HepG2 (cell line): ENCODE results near the gene RHBDL1. TPM values are rescaled to one million over a fixed set of nuclear protein-coding genes. Genes with fewer than 3 reads are reported as not detected.

Source experiments
- CHD2 ChIP-seq: IDR thresholded peaks from 2 replicates; pipeline ENCODE4 v1.6.1; 2011; ENCODE audit warnings: low read depth, low read length, improper control_type of control experiment
- CREM ChIP-seq, 2 experiments: sonication (generic) in 1 of 2; formaldehyde crosslinking in 1 of 2; IDR thresholded peaks; 2 replicates each; pipeline versions ENCODE4 v1.4.0 to v1.6.1; 2016 to 2020; ENCODE audit warnings: antibody characterized with exemption in 1 of 2, mild to moderate bottlenecking in 1 of 2, missing genetic modification reagents in 1 of 2
- GABPB1 ChIP-seq: IDR thresholded peaks from 2 replicates; pipeline ENCODE4 v1.6.1; 2016; ENCODE audit warnings: mild to moderate bottlenecking, missing genetic modification reagents, moderate library complexity, missing compliant biosample characterization
- HES4 ChIP-seq: sonication (generic); formaldehyde crosslinking; IDR thresholded peaks from 2 replicates; pipeline ENCODE4 v1.9.0; 2021; ENCODE audit warnings: mild to moderate bottlenecking, missing genetic modification reagents, borderline replicate concordance
- HNF4A ChIP-seq: sonication (generic); formaldehyde crosslinking; IDR thresholded peaks from 2 replicates; pipeline ENCODE4 v1.4.0; 2020; ENCODE audit warnings: missing genetic modification reagents
- IKZF1 ChIP-seq: fragments of 450-650 bp; IDR thresholded peaks from 2 replicates; pipeline ENCODE4 v1.7.1; 2016
- KAT8 ChIP-seq: IDR thresholded peaks from 2 replicates; pipeline ENCODE4 v1.6.1; 2016; ENCODE audit warnings: missing genetic modification reagents, missing compliant biosample characterization
- KDM5B ChIP-seq: sonication (generic); formaldehyde crosslinking; IDR thresholded peaks from 2 replicates; pipeline ENCODE4 v1.4.0; 2020; ENCODE audit warnings: missing genetic modification reagents, mild to moderate bottlenecking, borderline replicate concordance
- MED1 ChIP-seq: sonication (generic); formaldehyde crosslinking; IDR thresholded peaks from 2 replicates; pipeline ENCODE4 v1.4.0; 2020; ENCODE audit warnings: missing genetic modification reagents
- RBAK ChIP-seq: sonication (generic); formaldehyde crosslinking; IDR thresholded peaks from 2 replicates; pipeline ENCODE4 v1.5.1; 2020; ENCODE audit warnings: mild to moderate bottlenecking, missing genetic modification reagents
- SRSF1 ChIP-seq: fragments of 200-400 bp; formaldehyde crosslinking; optimal IDR thresholded peaks from 2 replicates; pipeline ENCODE3; 2017; ENCODE audit warnings: mild to moderate bottlenecking, low read depth, low read length, moderate library complexity
- TCF12 ChIP-seq, 2 experiments: fragments of 450-650 bp in 1 of 2; sonication (generic) in 1 of 2; formaldehyde crosslinking in 1 of 2; IDR thresholded peaks; 2 replicates each; pipeline versions ENCODE4 v1.6.1 to v1.8.0; 2017 to 2022; ENCODE audit warnings: antibody characterized with exemption in 1 of 2, mild to moderate bottlenecking in 1 of 2, missing genetic modification reagents in 1 of 2, moderate library complexity in 1 of 2
- ZKSCAN8 ChIP-seq: IDR thresholded peaks from 2 replicates; pipeline ENCODE4 v1.6.1; 2016; ENCODE audit warnings: borderline replicate concordance, missing genetic modification reagents, missing compliant biosample characterization
- ZNF138 ChIP-seq: sonication (generic); formaldehyde crosslinking; IDR thresholded peaks from 2 replicates; pipeline ENCODE4 v1.5.0; 2020; ENCODE audit warnings: mild to moderate bottlenecking, low read depth, missing genetic modification reagents
- ZNF234 ChIP-seq: sonication (generic); formaldehyde crosslinking; conservative IDR thresholded peaks from 2 replicates; pipeline ENCODE4 v1.5.1; 2020; ENCODE audit warnings: mild to moderate bottlenecking, missing genetic modification reagents
- ZNF44 ChIP-seq: sonication (generic); formaldehyde crosslinking; IDR thresholded peaks from 2 replicates; pipeline ENCODE4 v1.5.1; 2020; ENCODE audit warnings: mild to moderate bottlenecking, missing genetic modification reagents
- ZNF577 ChIP-seq: sonication (generic); formaldehyde crosslinking; IDR thresholded peaks from 2 replicates; pipeline ENCODE4 v1.4.0; 2020; ENCODE audit warnings: mild to moderate bottlenecking, low read depth, missing genetic modification reagents, borderline replicate concordance
- ZNF768 ChIP-seq: sonication (generic); formaldehyde crosslinking; IDR thresholded peaks from 2 replicates; pipeline ENCODE4 v1.4.0; 2020; ENCODE audit warnings: missing genetic modification reagents
- ZNF780A ChIP-seq: sonication (generic); formaldehyde crosslinking; IDR thresholded peaks from 2 replicates; pipeline ENCODE4 v1.8.0; 2022; ENCODE audit warnings: mild to moderate bottlenecking, missing genetic modification reagents, moderate library complexity
- polyA plus RNA-seq, 8 experiments: library from polyadenylated mRNA; depleted of rRNA in 3 of 8; stranded (reverse) in 7 of 8; unstranded in 1 of 8; fragments of >200 nt; fragmentation: Illumina TruSeq in 4 of 8; extraction: Trizol in 4 of 8; gene quantifications; 2 replicates each; pipeline versions ENCODE4 v1.2.1 to v1.2.3, GENCODE V29; 2011 to 2016; ENCODE audit warnings: low read depth in 4 of 8, missing spikeins in 1 of 8, mixed read lengths in 1 of 8; ENCODE audit not compliant: insufficient read depth in 1 of 8
- total RNA-seq, 5 experiments: library from RNA; depleted of rRNA; stranded (reverse); fragments of >200 nt; fragmentation: Illumina TruSeq; extraction: Trizol; gene quantifications; 2 replicates each; pipeline ENCODE4 v1.2.3, GENCODE V29; 2016; ENCODE audit warnings: low read depth in 1 of 5
- TF ChIP-seq, protein P1 (sequence below): sonication (generic); formaldehyde crosslinking; IDR thresholded peaks from 2 replicates; pipeline ENCODE4 v1.9.0; 2021; ENCODE audit warnings: missing genetic modification reagents, borderline replicate concordance
- TF ChIP-seq, protein P2 (sequence below): IDR thresholded peaks from 2 replicates; pipeline ENCODE4 v1.6.1; 2016; ENCODE audit warnings: low read depth
- TF ChIP-seq, protein P3 (sequence below): sonication (generic); formaldehyde crosslinking; IDR thresholded peaks from 2 replicates; pipeline ENCODE4 v1.5.0; 2020; ENCODE audit warnings: missing genetic modification reagents
- TF ChIP-seq, protein P4 (sequence below), 2 experiments: sonication (generic) in 1 of 2; formaldehyde crosslinking in 1 of 2; IDR thresholded peaks; 2 replicates each; pipeline versions ENCODE4 v1.5.1 to v1.6.1; 2011 to 2020; ENCODE audit warnings: borderline replicate concordance in 1 of 2, low read depth in 1 of 2, low read length in 1 of 2, mild to moderate bottlenecking in 1 of 2, missing genetic modification reagents in 1 of 2, moderate library complexity in 1 of 2
- TF ChIP-seq, protein P5 (sequence below): IDR thresholded peaks from 2 replicates; pipeline ENCODE4 v1.6.1; 2012; ENCODE audit warnings: inconsistent platforms

Gene RHBDL1
- total and polyA plus RNA-seq, 2 of the 13 experiments (the other 11 are each of a cell fraction or from before 2014, with no cell fraction given), result 1.8 to 3.8 TPM

DNA sequence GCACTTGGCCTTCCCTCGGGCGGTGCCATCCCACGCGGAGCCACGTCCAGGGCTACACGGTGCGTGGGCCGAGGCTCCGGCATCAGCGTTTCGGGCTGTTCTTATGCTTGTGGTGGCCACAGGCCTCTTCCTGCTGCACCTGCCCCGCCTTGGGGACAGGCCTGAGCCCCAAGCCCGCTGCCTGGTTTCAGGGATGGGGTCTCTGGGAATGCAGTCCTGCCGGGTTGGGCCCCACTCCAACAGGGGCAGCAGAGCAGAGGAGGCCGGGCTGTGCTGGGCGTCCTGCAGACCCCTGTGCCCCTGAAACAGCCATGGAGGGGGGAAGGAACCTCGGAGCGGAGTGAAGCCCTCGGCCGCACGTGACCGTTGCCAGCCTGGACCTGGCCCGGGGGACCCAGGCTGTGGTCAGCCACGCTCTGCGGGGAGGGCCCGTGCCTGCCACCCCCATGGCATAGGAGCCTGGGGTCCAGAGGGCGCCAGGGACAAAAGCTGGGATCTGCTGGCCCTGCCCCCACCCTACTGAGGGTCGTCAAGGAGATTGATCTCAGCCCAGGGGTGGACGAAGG is 45.1 kb upstream of the RHBDL1 start (continued):
- TF ChIP-seq TCF12 (IDR thresholded peaks at IDR 0.05) (no peak), TCF12 (CRISPR knock-in tag; IDR thresholded peaks at IDR 0.05) (no peak), ZNF577 (CRISPR knock-in tag) (no peak), IKZF1 (no peak), ZNF780A (CRISPR knock-in tag) (no peak), ZNF234 (CRISPR knock-in tag) (no peak), ZNF44 (CRISPR knock-in tag) (no peak), ZNF138 (CRISPR knock-in tag) (no peak), ZKSCAN8 (CRISPR knock-in tag) (no peak), HNF4A (CRISPR knock-in tag) (peak; percentile 66), CHD2 (no peak), CREM (IDR thresholded peaks at IDR 0.05) (no peak), CREM (CRISPR knock-in tag; IDR thresholded peaks at IDR 0.05) (no peak), GABPB1 (CRISPR knock-in tag) (no peak), HES4 (CRISPR knock-in tag) (no peak; the same call in 1 of the 2 replicates), ZNF768 (CRISPR knock-in tag) (no peak), MED1 (CRISPR knock-in tag) (peak; percentile 7; the same call in 1 of the 2 replicates), SRSF1 (no peak), KDM5B (CRISPR knock-in tag) (peak; percentile 49; the same call in 1 of the 2 replicates), RBAK (CRISPR knock-in tag) (peak; percentile 36; the same call in 1 of the 2 replicates), KAT8 (CRISPR knock-in tag) (no peak)
- TF ChIP-seq, protein P1, sequence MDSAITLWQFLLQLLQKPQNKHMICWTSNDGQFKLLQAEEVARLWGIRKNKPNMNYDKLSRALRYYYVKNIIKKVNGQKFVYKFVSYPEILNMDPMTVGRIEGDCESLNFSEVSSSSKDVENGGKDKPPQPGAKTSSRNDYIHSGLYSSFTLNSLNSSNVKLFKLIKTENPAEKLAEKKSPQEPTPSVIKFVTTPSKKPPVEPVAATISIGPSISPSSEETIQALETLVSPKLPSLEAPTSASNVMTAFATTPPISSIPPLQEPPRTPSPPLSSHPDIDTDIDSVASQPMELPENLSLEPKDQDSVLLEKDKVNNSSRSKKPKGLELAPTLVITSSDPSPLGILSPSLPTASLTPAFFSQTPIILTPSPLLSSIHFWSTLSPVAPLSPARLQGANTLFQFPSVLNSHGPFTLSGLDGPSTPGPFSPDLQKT (CRISPR knock-in tag), result no peak
- TF ChIP-seq, protein P2, sequence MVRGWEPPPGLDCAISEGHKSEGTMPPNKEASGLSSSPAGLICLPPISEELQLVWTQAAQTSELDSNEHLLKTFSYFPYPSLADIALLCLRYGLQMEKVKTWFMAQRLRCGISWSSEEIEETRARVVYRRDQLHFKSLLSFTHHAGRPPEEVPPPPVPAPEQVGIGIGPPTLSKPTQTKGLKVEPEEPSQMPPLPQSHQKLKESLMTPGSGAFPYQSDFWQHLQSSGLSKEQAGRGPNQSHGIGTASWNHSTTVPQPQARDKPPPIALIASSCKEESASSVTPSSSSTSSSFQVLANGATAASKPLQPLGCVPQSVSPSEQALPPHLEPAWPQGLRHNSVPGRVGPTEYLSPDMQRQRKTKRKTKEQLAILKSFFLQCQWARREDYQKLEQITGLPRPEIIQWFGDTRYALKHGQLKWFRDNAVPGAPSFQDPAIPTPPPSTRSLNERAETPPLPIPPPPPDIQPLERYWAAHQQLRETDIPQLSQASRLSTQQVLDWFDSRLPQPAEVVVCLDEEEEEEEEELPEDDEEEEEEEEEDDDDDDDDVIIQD (CRISPR knock-in tag), result no peak
- TF ChIP-seq, protein P3, sequence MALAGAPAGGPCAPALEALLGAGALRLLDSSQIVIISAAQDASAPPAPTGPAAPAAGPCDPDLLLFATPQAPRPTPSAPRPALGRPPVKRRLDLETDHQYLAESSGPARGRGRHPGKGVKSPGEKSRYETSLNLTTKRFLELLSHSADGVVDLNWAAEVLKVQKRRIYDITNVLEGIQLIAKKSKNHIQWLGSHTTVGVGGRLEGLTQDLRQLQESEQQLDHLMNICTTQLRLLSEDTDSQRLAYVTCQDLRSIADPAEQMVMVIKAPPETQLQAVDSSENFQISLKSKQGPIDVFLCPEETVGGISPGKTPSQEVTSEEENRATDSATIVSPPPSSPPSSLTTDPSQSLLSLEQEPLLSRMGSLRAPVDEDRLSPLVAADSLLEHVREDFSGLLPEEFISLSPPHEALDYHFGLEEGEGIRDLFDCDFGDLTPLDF, result no peak
- TF ChIP-seq, protein P4, sequence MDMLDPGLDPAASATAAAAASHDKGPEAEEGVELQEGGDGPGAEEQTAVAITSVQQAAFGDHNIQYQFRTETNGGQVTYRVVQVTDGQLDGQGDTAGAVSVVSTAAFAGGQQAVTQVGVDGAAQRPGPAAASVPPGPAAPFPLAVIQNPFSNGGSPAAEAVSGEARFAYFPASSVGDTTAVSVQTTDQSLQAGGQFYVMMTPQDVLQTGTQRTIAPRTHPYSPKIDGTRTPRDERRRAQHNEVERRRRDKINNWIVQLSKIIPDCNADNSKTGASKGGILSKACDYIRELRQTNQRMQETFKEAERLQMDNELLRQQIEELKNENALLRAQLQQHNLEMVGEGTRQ (IDR thresholded peaks at IDR 0.05; ENCODE audit: low read depth, low read length), result no peak
- TF ChIP-seq, protein P4 (CRISPR knock-in tag; IDR thresholded peaks at IDR 0.05; ENCODE audit: borderline replicate concordance), result peak; percentile 87; the same call in 1 of the 2 replicates
- TF ChIP-seq, protein P5, sequence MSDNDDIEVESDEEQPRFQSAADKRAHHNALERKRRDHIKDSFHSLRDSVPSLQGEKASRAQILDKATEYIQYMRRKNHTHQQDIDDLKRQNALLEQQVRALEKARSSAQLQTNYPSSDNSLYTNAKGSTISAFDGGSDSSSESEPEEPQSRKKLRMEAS, result peak; percentile 79
